Prostate gland (tissue), 2 donors: ENCODE results near the gene SLC22A16. TPM values are rescaled to one million over a fixed set of nuclear protein-coding genes. Genes with fewer than 3 reads are reported as not detected.
A peak's percentile ranks its signal among the peaks of the same experiment; 100 is the strongest.

Experiments used
- DNase-seq: peaks from one replicate; pipeline ENCODE4 v3.0.0-alpha.2; 2019; ENCODE audit warnings: low spot score
- H3K27ac ChIP-seq, 2 donors: fragments of 200-600 bp; sonication (generic); 2 replicates each; pipeline ENCODE4 v1.5.1; 2017 to 2019
- H3K27me3 ChIP-seq: fragments of 200-600 bp; sonication (generic); replicated peaks from 2 replicates; pipeline ENCODE4 v1.5.1; 2019; ENCODE audit not compliant: insufficient read depth
- H3K36me3 ChIP-seq, 2 donors: fragments of 200-600 bp; sonication (generic); 1 replicate in 1 of 2; 2 replicates in 1 of 2; pipeline versions ENCODE4 v1.5.1 to v1.8.1; 2017 to 2019
- H3K4me1 ChIP-seq: fragments of 200-600 bp; sonication (generic); replicated peaks from 2 replicates; pipeline ENCODE4 v1.5.1; 2019
- H3K4me3 ChIP-seq, 2 donors: fragments of 200-600 bp; sonication (generic); 2 replicates each; pipeline ENCODE4 v1.5.1; 2017 to 2019
- H3K9me3 ChIP-seq: fragments of 200-600 bp; sonication (generic); 2 replicates; pipeline ENCODE4 v1.5.1; 2017
- POLR2A ChIP-seq: fragments of 450-650 bp; IDR thresholded peaks from one replicate; pipeline ENCODE4 v1.6.1; 2016; ENCODE audit warnings: antibody characterized with exemption, mild to moderate bottlenecking
- POLR2AphosphoS5 ChIP-seq: sonication (generic); formaldehyde crosslinking; IDR thresholded peaks from one replicate; pipeline ENCODE4 v1.6.1; 2017; ENCODE audit warnings: antibody characterized with exemption
- WGBS: methylation state at CpG from one replicate; pipeline ENCODE4 v1.1.5; 2018; 5-methylcytosine and 5-hydroxymethylcytosine counted together
- intact Hi-C: fragments of 100-400 bp; cut with DNase I; formaldehyde crosslinking; loops from one replicate; pipeline ENCODE4 v1.14.2; 2022
- total RNA-seq, 2 donors: library from RNA; depleted of rRNA; stranded (reverse); fragments of >200 nt; gene quantifications; one replicate each; pipeline ENCODE4 v1.1.0, GENCODE V29; 2016
- TF ChIP-seq, protein P1 (sequence below), 4 experiments: fragments of 200-600 bp in 2 of 4; fragments of 450-650 bp in 2 of 4; sonication (generic) in 2 of 4; IDR thresholded peaks; 1 replicate in 3 of 4; 2 replicates in 1 of 4; pipeline ENCODE4 v1.5.1; 2016 to 2019; ENCODE audit warnings: antibody characterized with exemption in 4 of 4, mild to moderate bottlenecking in 2 of 4, moderate library complexity in 2 of 4

SLC22A16 gene
- total RNA-seq, 2 donors from 2014 or later: 2.7 TPM; not detected in 1

DNA sequence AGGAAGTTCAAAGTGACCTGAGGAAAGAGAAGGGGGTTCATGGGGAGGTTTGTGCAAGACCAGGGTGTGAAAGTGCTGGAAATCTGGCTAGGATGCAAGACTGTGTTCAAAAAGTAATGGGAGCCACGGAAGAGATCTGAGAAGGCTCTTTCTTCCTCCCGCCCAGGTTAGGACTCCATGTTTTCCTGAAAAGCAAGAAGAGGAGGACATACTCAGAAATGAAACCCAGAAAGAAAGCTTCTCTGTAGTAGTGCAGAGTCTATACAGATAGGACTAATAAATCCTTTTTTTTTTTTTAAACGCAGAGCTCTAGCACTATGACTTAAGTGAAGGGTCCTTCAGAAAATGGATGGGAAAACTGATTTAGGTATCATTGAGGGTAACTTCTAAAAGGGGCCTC is 57.8 kb downstream of the SLC22A16 start:
- Histone ChIP-seq H3K4me3 (no peak overlapping the region), H3K36me3 (no peaks in the 10 kb centered on the region), H3K4me1 (no peaks in the 10 kb centered on the region), H3K9me3 (no peaks in the 10 kb centered on the region), H3K27me3 (peaks cover 2% of the 10 kb centered on the region), H3K27ac (no peak overlapping the region)
- 77% methylated on average over 3 of the region's 3 CpGs for WGBS
- DNase-seq: no peak
- no peak for TF ChIP-seq POLR2A
- TF ChIP-seq POLR2AphosphoS5: no peak
- intact Hi-C loops: no loop called here

DNA sequence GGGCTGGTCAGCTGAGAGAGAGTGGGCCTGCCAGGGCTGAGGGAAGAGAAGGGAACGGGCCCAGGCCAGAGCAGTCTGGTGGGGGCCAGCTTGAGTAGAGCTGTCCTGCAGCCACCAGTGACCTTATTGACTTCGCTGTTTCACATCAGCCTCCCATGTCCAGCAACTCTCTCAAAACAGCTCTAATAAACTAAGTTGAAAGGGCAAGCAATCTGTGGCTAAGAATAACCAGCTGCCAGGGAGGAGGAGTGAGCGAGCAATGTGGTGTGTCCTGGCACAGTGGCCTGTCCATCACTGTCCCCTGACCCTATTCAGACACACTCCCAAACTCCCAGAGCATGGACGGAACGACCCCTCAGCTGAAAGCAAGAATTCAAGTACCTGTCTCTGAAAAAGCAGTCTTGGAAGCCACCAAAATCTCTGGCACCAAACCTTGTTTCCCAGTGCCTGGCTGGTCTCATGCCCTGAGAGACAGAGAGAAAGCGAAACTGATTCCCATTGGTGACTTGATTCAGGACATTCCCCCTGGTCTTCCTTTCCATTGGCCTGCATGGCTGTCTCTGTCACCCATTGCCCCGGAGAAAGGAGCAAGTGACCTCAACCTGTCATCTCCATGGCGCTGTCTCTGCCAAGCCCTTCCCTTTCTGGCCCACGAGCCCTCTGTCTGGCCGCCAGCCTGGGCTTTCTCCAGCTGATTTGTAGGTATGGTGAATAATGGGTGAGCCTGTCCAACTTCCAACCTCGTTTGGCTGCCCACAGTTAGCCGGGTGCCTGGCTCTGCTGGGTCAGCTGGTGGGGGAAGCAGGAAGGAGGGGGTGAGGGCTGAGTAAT is 61.1 kb downstream of the SLC22A16 start, which contains the start of gene DDO:
Gene DDO, minus strand, starts transcription at position 490 of the 831 bp plus-strand sequence. CDS start 2,113 bp downstream, outside the sequence.
- Histone ChIP-seq H3K9me3 (no peaks in the 10 kb centered on the region), H3K4me3 (peak within 1 kb of the TSS in 1 of 2 donors; percentile 20), H3K27ac (peak within 1 kb of the TSS; percentile 39 to 66), H3K4me1 (no peaks in the 10 kb centered on the region), H3K27me3 (no peaks in the 10 kb centered on the region), H3K36me3 (no peaks in the 10 kb centered on the region)
- TF ChIP-seq POLR2AphosphoS5: peak; percentile 72
- TF ChIP-seq, protein P1, sequence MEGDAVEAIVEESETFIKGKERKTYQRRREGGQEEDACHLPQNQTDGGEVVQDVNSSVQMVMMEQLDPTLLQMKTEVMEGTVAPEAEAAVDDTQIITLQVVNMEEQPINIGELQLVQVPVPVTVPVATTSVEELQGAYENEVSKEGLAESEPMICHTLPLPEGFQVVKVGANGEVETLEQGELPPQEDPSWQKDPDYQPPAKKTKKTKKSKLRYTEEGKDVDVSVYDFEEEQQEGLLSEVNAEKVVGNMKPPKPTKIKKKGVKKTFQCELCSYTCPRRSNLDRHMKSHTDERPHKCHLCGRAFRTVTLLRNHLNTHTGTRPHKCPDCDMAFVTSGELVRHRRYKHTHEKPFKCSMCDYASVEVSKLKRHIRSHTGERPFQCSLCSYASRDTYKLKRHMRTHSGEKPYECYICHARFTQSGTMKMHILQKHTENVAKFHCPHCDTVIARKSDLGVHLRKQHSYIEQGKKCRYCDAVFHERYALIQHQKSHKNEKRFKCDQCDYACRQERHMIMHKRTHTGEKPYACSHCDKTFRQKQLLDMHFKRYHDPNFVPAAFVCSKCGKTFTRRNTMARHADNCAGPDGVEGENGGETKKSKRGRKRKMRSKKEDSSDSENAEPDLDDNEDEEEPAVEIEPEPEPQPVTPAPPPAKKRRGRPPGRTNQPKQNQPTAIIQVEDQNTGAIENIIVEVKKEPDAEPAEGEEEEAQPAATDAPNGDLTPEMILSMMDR (IDR thresholded peaks at IDR 0.05): no peak
- WGBS: 38% methylated on average over 12 of the region's 12 CpGs
- intact Hi-C loops: no loop called here
- peak; percentile 79 for DNase-seq

DNA sequence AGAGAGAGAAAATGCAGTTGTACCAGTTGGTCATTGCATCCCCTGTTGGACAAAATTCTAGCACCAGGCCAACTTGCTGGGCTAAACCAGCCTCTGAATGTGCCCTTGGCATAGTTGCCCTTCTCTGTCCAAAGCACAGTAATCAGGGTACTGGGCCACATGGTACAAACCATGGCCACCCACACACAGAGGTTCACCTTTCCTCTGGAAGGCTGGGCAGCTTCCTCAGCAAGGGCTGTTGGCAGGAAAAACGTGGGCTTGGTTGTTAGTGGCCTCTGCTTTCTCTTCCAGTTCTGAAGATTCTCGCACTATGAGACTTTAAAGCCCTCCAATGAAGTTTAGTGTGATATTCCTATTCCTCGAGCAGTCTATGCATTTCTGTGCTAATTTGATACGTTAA is 61.7 kb downstream of the SLC22A16 start:
- intact Hi-C loops: no loop called here
- TF ChIP-seq POLR2A: no peak
- TF ChIP-seq POLR2AphosphoS5: no peak
- TF ChIP-seq, protein P1 (IDR thresholded peaks at IDR 0.05): no peak
- no peak for DNase-seq
- H3K36me3 ChIP-seq: no peaks in the 10 kb centered on the region
- no peak overlapping the region for H3K4me3 ChIP-seq
- WGBS: 64% methylated on average over 4 of the region's 4 CpGs
- no peaks in the 10 kb centered on the region for H3K9me3 ChIP-seq
- no peaks in the 10 kb centered on the region for H3K27me3 ChIP-seq
- H3K4me1 ChIP-seq: no peaks in the 10 kb centered on the region
- peak overlapping the region; percentile 39 to 66 for H3K27ac ChIP-seq

DNA sequence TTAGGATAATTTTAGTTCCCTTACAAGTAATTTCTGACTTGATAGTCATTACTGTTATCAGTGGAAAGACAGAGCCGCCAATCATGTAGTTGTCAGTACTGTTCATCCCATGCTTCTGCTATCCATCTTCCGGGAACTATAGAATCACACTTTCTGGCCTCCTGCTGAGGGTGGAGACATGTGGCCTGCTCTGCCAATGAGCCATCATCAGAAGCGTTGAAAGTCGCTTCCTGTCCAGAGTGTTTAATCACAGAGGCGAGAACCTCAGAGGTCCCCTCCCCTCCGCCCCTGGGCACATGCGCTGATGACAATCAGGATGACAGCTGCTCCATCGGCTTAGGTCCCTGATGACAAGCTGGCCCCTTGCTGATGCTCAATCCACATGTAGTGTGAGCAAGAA is 64.1 kb downstream of the SLC22A16 start:
- Histone ChIP-seq H3K27me3 (no peaks in the 10 kb centered on the region), H3K4me3 (no peak overlapping the region), H3K36me3 (no peaks in the 10 kb centered on the region), H3K9me3 (no peaks in the 10 kb centered on the region), H3K4me1 (no peaks in the 10 kb centered on the region), H3K27ac (no peak overlapping the region)
- intact Hi-C loops: no loop called here
- DNase-seq: no peak
- TF ChIP-seq, protein P1 (IDR thresholded peaks at IDR 0.05): no peak
- TF ChIP-seq POLR2A: no peak
- TF ChIP-seq POLR2AphosphoS5: no peak
- 83% methylated on average over 8 of the region's 8 CpGs for WGBS

DNA sequence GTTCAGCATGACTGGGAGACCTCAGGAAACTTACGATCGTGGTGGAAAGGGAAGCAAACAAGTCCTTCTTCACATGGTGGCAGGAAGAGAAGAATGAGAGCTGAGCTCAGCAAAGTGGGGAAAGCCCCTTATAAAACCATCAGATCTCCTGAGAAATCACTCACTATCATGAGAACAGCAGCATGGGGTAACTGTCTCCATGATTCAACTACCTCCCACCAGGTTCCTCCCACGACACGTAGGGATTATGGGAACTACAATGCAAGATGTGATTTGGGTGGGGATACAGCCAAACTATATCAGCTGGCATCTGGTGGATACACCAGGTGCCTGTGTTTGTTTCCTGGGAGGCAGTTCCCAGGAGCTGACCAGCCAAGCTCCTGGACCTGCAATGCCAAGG is 65.9 kb downstream of the SLC22A16 start:
- Histone ChIP-seq H3K9me3 (no peaks in the 10 kb centered on the region), H3K36me3 (no peaks in the 10 kb centered on the region), H3K27me3 (no peaks in the 10 kb centered on the region), H3K27ac (no peak overlapping the region), H3K4me1 (no peaks in the 10 kb centered on the region), H3K4me3 (no peak overlapping the region)
- DNase-seq: no peak
- WGBS: 67% methylated on average over 4 of the region's 4 CpGs
- TF ChIP-seq POLR2AphosphoS5: no peak
- no peak for TF ChIP-seq POLR2A
- TF ChIP-seq, protein P1 (IDR thresholded peaks at IDR 0.05): no peak
- intact Hi-C loops: no loop called here
